Lung (tissue), 12 donors: ENCODE measurements around the gene PPP2R1B. TPM values are rescaled to one million over a fixed set of nuclear protein-coding genes. Genes with fewer than 3 reads are reported as not detected.

Experiments
- ATAC-seq: fragments of 200-7000 bp; cut with Tn5 transposase; one replicate; pipeline ENCODE4 v1.9.1; 2020; ENCODE audit warnings: moderate number of reproducible peaks; ENCODE audit not compliant: insufficient read depth, low FRiP score
- DNase-seq, 3 donors: peaks; one replicate each; pipeline ENCODE4 v3.0.0-alpha.2; 2013 to 2017
- H3K27ac ChIP-seq, 2 donors: one replicate each; pipeline ENCODE4 v1.5.1; 2013; ENCODE audit warnings: mild to moderate bottlenecking in 2 of 2, moderate library complexity in 2 of 2, control low read depth in 1 of 2, inconsistent platforms in 1 of 2, low read depth in 1 of 2, low read length in 1 of 2
- H3K27me3 ChIP-seq, 3 donors: one replicate each; pipeline ENCODE4 v1.5.1; 2013; ENCODE audit warnings: low read length in 2 of 3; ENCODE audit not compliant: control insufficient read depth in 3 of 3, insufficient read depth in 3 of 3
- H3K36me3 ChIP-seq, 4 donors: one replicate each; pipeline ENCODE4 v1.5.1; 2013; ENCODE audit warnings: low read length in 4 of 4, mild to moderate bottlenecking in 1 of 4, moderate library complexity in 1 of 4; ENCODE audit not compliant: control insufficient read depth in 4 of 4, insufficient read depth in 4 of 4
- H3K4me1 ChIP-seq, 5 donors: one replicate each; pipeline ENCODE4 v1.5.1; 2013; ENCODE audit warnings: low read length in 5 of 5, mild to moderate bottlenecking in 2 of 5, moderate library complexity in 1 of 5; ENCODE audit not compliant: control insufficient read depth in 5 of 5, insufficient read depth in 5 of 5
- H3K4me3 ChIP-seq: one replicate; pipeline ENCODE4 v1.5.1; 2013; ENCODE audit warnings: mild to moderate bottlenecking, control low read depth, moderate library complexity
- H3K9ac ChIP-seq, 2 donors: one replicate each; pipeline ENCODE4 v1.5.1; 2013; ENCODE audit warnings: low read length in 2 of 2, control low read depth in 1 of 2; ENCODE audit not compliant: insufficient read depth in 1 of 2
- H3K9me3 ChIP-seq, 4 donors: one replicate each; pipeline ENCODE4 v1.5.1; 2013; ENCODE audit warnings: low read length in 3 of 4, mild to moderate bottlenecking in 1 of 4, moderate library complexity in 1 of 4; ENCODE audit not compliant: control insufficient read depth in 4 of 4, insufficient read depth in 3 of 4
- CTCF ChIP-seq: IDR thresholded peaks from 2 replicates; pipeline ENCODE4 v1.5.1; 2012; ENCODE audit warnings: mild to moderate bottlenecking; ENCODE audit errors: control extremely low read depth, extremely low read depth
- WGBS, 2 donors: extraction: QIAGEN DNeasy Blood & Tissue Kit; methylation state at CpG; one replicate each; pipeline ENCODE4 v1.1.7; 2013; 5-methylcytosine and 5-hydroxymethylcytosine counted together
- polyA plus RNA-seq, 2 donors: library from polyadenylated mRNA; stranded (reverse); fragments of 200-250 nt; gene quantifications; one replicate each; pipeline ENCODE4 v1.2.1, GENCODE V29; 2013
- total RNA-seq, 2 donors: library from RNA; depleted of rRNA in 1 of 2; stranded (reverse); fragments of >200 nt in 1 of 2; gene quantifications; one replicate each; pipeline ENCODE4 v1.2.1, GENCODE V29; 2014 to 2021
- donor health status: control.
- donor health status: control.
- donor health status: Bipolar disorder and iron deficiency.
- donor health status: healthy.
- donor health status: DM: yes; HTN: yes; CAD: no.

Gene PPP2R1B
- total and polyA plus RNA-seq, 4 donors: 8.3 to 71.5 (median 20.4) TPM

GRCh38 chr11:111765320-111765983, 737 bp downstream of the PPP2R1B start:
- Histone ChIP-seq H3K36me3 (peaks cover 6 to 31% (median 24%) of the 10 kb centered on the region in 4 donors), H3K4me1 (peaks cover 2 to 30% (median 17%) of the 10 kb centered on the region in 5 donors), H3K27ac (peak overlapping the region; percentile 26 to 84), H3K4me3 (peak overlapping the region; percentile 90), H3K9me3 (no peaks in the 10 kb centered on the region), H3K9ac (peak overlapping the region; percentile 75 to 86), H3K27me3 (no peaks in the 10 kb centered on the region)
- peak; percentile 12 for ATAC-seq
- WGBS, 2 donors: 1 to 2% methylated on average over 28 of the region's 28 CpGs
- TF ChIP-seq CTCF: no peak
- peak in 2 of 3 donors; percentile 23 to 47 for DNase-seq

- DNase-seq (peak in 2 of 3 donors; percentile 16 to 50), ATAC-seq (no peak)
- 53 to 80% methylated on average over 1 of the region's 1 CpG for WGBS, 2 donors
- no peaks in the 10 kb centered on the region for H3K9me3 ChIP-seq
- peak overlapping the region in 1 of 2 donors; percentile 86 for H3K9ac ChIP-seq
- H3K27me3 ChIP-seq: no peaks in the 10 kb centered on the region
- peaks cover 2 to 30% (median 17%) of the 10 kb centered on the region in 5 donors for H3K4me1 ChIP-seq
- peaks cover 8 to 40% (median 31%) of the 10 kb centered on the region in 4 donors for H3K36me3 ChIP-seq
- H3K27ac ChIP-seq: no peak overlapping the region
- TF ChIP-seq CTCF: no peak
- peak overlapping the region; percentile 16 for H3K4me3 ChIP-seq
Measured at GRCh38 chr11:111764621-111765020, 1.6 kb downstream of the PPP2R1B start.

GRCh38 chr11:111762981-111763643, 3.1 kb downstream of the PPP2R1B start:
- ATAC-seq (no peak), DNase-seq (peak in 1 of 3 donors; percentile 23)
- no peaks in the 10 kb centered on the region for H3K27me3 ChIP-seq
- H3K4me3 ChIP-seq: no peak overlapping the region
- H3K4me1 ChIP-seq: peaks cover 2 to 30% (median 19%) of the 10 kb centered on the region in 5 donors
- TF ChIP-seq CTCF: no peak
- no peaks in the 10 kb centered on the region for H3K9me3 ChIP-seq
- H3K36me3 ChIP-seq: peaks cover 13 to 52% (median 37%) of the 10 kb centered on the region in 4 donors
- no peak overlapping the region for H3K9ac ChIP-seq
- WGBS, 2 donors: 87 to 94% methylated on average over 3 of the region's 3 CpGs
- no peak overlapping the region for H3K27ac ChIP-seq
